GM12878 (cell line): Measurements from ENCODE around the gene TMEM120B. TPM values are rescaled to one million over a fixed set of nuclear protein-coding genes. Genes with fewer than 3 reads are reported as not detected.

Source experiments
- CEBPZ ChIP-seq: fragments of 150-350 bp; IDR thresholded peaks from 2 replicates; pipeline ENCODE4 v1.6.1; 2016; ENCODE audit warnings: low read depth, low read length
- CUX1 ChIP-seq: IDR thresholded peaks from 2 replicates; pipeline ENCODE4 v1.6.1; 2012; ENCODE audit warnings: improper control_type of control experiment, low read depth, low read length; ENCODE audit not compliant: insufficient replicate concordance
- FOXM1 ChIP-seq: IDR thresholded peaks from 2 replicates; pipeline ENCODE4 v1.6.1; 2012; ENCODE audit warnings: low read depth, mild to moderate bottlenecking, inconsistent platforms, low read length, moderate library complexity
- MYC ChIP-seq: IDR thresholded peaks from 2 replicates; pipeline ENCODE4 v1.6.1; 2011; ENCODE audit warnings: mild to moderate bottlenecking, low read length, moderate library complexity, inconsistent platforms; ENCODE audit not compliant: insufficient read depth, insufficient replicate concordance, insufficient read length, severe bottlenecking
- NFXL1 ChIP-seq: fragments of 450-650 bp; IDR thresholded peaks from 2 replicates; pipeline ENCODE4 v1.6.1; 2017; ENCODE audit warnings: antibody characterized with exemption, mild to moderate bottlenecking, borderline replicate concordance
- RELA ChIP-seq: fragments of 450-650 bp; IDR thresholded peaks from 2 replicates; pipeline ENCODE4 v1.8.0; 2014; ENCODE audit warnings: borderline replicate concordance; ENCODE audit not compliant: partially characterized antibody
- SMC3 ChIP-seq: IDR thresholded peaks from 2 replicates; pipeline ENCODE4 v1.6.1; 2011; ENCODE audit warnings: low read length, improper control_type of control experiment, borderline replicate concordance
- ZNF622 ChIP-seq: fragments of 450-650 bp; IDR thresholded peaks from 2 replicates; pipeline ENCODE4 v1.6.1; 2017; ENCODE audit warnings: mild to moderate bottlenecking, inconsistent platforms
- ZNF687 ChIP-seq: fragments of 450-650 bp; IDR thresholded peaks from 2 replicates; pipeline ENCODE4 v1.6.1; 2017; ENCODE audit warnings: mild to moderate bottlenecking, moderate library complexity
- polyA plus RNA-seq, 11 experiments: library from polyadenylated mRNA; depleted of rRNA in 4 of 11; unstranded in 6 of 11; stranded (reverse) in 5 of 11; fragments of >200 nt; fragmentation: Nextera tagmentation in 4 of 11; fragmentation: Illumina TruSeq in 1 of 11; extraction: Ambion mirVana in 4 of 11; extraction: Trizol in 1 of 11; gene quantifications; 1 replicate in 1 of 11; 2 replicates in 10 of 11; pipeline versions ENCODE4 v1.2.1 to v1.2.3, GENCODE V29; 2011 to 2016; ENCODE audit warnings: inconsistent platforms in 2 of 11, missing spikeins in 2 of 11, low read depth in 1 of 11
- total RNA-seq, 4 experiments: library from RNA; depleted of rRNA in 3 of 4; stranded (reverse); fragments of >200 nt in 3 of 4; fragmentation: Illumina TruSeq in 1 of 4; extraction: Trizol in 1 of 4; gene quantifications; 2 replicates each; pipeline versions ENCODE4 v1.2.1 to v1.2.3, GENCODE V29; 2013 to 2021

The TMEM120B gene
- total and polyA plus RNA-seq, 10 of the 15 experiments (the other 5 are each of a cell fraction or from before 2014, with no cell fraction given) = 4.0 to 26.2 (median 9.2) TPM

- TF ChIP-seq ZNF622 (no peak), FOXM1 (no peak), CEBPZ (no peak), NFXL1 (no peak), CUX1 (no peak), RELA (no peak), SMC3 (no peak), ZNF687 (no peak), MYC (no peak)
Measured at GRCh38 chr12:121812921-121813896, 100.7 kb downstream of the TMEM120B start (continued).
